Stimulated activated CD4-positive, alpha-beta T cell treated with anti-CD3 and anti-CD28 coated beads, Interleukin-1b, Interleukin-23, amount 100 ng/mL, for 1 hour (primary cell): ENCODE data around the gene RCE1.

ENCODE experiments used
- DNase-seq, 2 donors: peaks; one replicate each; pipeline ENCODE4 v3.0.0-alpha.2; 2020; ENCODE audit warnings: low read depth in 2 of 2

The RCE1 gene

DNA sequence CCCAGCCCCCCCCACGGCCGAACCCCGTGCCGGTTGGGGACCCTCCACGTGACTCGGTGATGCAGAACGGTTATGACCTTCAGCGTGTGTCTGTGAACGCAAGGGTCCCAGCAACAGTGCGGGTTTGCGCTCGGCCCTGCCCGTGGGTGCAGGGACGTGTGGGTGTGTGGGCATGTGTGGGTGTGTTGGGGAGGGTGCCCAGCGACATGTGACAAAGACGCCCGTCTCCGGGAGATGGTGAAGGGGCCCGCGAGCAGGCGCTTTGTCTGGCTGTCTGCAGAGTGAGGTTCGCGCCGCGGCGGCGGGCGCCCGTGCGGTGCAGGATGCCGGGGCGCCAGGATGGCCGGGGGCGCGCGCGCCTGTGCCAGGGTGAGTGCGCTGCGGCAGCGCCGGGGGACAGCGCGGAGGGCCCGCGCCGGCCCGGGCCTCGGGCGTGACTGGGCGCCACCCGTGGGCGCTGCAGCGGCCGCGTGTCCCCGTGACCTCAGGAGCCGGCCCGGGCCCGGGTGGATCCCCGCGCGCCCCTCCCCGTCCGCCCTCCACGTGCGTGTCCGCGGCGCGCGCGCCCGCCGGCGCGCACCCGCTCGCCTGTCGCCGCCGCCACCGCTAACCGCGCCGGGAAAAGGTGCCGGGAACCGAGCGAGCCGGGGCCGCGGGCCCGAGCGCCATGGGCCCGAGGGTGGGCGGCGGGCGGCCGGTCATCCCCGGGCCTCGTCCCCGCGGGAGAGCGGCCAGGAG is 13.4 kb downstream of the RCE1 start, which contains the start of gene LRFN4:
LRFN4 (plus strand) TSS at position 569 of the 738 bp plus-strand sequence. CDS start 681 bp downstream, outside the sequence.
- DNase-seq: peak in 1 of 2 donors; percentile 15

DNA sequence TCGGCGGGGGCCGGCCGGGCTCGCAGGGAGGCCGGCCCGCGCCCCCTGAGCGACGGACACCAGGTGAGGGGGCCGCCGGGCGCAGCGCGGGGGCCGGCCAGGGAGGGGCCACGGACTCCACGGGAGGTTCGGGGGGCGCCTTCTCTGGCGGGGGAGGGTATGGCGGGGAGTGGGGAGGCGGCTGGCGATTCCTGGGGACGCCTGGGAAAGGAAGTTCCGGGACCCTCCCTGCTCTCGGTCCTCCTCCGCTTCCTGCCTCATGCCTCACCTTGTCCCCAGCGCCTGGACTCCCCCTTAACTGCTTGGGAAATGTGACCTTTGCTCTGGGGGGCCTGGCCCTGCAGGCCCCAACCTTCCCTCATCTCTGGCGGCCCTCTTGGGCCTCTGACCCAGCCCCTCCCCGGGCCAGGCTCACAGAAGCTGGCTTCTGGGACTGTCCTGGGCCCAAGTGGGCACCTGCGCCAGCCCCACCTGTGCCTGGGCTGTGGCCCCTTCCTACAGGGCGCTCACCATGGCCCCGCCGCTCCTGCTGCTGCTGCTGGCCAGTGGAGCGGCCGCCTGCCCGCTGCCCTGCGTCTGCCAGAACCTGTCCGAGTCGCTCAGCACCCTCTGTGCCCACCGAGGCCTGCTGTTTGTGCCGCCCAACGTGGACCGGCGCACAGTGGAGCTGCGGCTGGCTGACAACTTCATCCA is 14.1 kb downstream of the RCE1 start:
- no peak for DNase-seq

DNA sequence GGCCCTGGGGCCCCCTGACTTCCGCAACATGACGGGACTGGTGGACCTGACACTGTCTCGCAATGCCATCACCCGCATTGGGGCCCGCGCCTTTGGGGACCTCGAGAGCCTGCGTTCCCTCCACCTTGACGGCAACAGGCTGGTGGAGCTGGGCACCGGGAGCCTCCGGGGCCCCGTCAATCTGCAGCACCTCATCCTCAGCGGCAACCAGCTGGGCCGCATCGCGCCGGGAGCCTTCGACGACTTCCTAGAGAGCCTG is 14.6 kb downstream of the RCE1 start:
- no peak for DNase-seq

DNA sequence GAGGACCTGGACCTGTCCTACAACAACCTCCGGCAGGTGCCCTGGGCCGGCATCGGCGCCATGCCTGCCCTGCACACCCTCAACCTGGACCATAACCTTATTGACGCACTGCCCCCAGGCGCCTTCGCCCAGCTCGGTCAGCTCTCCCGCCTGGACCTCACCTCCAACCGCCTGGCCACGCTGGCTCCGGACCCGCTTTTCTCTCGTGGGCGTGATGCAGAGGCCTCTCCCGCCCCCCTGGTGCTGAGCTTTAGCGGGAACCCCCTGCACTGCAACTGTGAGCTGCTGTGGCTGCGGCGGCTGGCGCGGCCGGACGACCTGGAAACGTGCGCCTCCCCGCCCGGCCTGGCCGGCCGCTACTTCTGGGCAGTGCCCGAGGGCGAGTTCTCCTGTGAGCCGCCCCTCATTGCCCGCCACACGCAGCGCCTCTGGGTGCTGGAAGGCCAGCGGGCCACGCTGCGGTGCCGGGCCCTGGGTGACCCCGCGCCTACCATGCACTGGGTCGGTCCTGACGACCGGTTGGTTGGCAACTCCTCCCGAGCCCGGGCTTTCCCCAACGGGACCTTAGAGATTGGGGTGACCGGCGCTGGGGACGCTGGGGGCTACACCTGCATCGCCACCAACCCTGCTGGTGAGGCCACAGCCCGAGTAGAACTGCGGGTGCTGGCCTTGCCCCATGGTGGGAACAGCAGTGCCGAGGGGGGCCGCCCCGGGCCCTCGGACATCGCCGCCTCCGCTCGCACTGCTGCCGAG is 15.1 kb downstream of the RCE1 start:
- DNase-seq: no peak

DNA sequence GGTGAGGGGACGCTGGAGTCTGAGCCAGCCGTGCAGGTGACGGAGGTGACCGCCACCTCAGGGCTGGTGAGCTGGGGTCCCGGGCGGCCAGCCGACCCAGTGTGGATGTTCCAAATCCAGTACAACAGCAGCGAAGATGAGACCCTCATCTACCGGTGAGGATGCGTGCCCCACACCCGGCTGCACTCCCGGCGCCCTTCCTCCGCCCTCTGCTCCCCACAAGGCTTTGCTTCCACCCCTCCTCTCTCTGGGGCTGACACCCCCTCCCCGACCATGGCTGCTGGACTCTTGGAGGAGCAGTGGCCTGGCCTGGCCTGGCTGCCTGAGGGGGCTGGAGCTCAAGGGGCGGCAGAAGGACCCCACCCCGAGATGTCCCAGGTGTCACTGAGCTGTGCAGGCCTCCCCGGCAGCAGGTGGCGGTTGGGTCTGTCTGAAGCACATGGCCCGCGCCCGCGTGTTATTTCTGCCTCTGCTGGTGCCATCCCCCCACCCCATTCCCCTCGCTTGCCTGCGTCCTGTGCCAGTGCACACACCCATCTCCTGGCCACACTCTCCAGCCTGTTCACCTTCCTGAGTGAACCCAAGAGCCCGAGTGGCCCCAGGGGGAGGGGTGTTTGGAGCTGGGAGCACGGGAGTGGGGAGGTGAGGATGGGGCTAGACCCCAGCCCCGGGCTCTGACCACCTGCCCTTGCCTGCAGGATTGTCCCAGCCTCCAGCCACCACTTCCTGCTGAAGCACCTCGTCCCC is 15.9 kb downstream of the RCE1 start:
- no peak for DNase-seq

DNA sequence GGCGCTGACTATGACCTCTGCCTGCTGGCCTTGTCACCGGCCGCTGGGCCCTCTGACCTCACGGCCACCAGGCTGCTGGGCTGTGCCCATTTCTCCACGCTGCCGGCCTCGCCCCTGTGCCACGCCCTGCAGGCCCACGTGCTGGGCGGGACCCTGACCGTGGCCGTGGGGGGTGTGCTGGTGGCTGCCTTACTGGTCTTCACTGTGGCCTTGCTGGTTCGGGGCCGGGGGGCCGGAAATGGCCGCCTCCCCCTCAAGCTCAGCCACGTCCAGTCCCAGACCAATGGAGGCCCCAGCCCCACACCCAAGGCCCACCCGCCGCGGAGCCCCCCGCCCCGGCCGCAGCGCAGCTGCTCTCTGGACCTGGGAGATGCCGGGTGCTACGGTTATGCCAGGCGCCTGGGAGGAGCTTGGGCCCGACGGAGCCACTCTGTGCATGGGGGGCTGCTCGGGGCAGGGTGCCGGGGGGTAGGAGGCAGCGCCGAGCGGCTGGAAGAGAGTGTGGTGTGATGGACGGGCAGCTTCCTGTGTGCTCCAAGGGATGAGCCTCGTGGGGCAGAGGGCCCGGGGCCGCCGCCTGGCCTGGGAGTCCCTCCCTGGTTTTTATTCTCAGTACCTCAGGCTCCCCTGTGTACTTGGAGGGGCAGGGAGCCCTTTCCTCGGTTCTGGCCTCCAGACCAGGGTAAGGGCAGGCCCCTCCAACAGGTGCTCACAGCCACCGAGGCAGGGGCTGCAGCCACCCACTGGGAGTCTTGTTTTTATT is 16.6 kb downstream of the RCE1 start:
- no peak for DNase-seq

DNA sequence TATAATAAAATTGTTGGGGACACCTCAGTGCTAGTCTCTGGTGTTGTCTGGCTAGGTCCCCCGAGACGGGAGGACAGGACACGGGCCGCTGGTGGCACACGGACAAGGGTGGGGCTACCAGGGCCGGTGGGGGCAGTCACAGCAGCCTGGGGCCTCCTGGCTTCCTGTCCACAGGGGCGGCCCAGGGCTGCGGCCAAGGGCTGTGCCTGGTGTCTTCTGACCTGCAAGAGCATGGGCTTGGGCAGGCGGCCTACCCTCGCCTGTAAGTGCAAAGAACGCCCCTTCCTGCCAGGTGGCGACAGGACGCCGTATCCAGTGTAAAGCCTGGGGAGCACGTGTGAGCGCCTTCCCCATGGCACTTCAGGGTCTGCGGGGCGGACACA is 17.2 kb downstream of the RCE1 start:
- DNase-seq: no peak

DNA sequence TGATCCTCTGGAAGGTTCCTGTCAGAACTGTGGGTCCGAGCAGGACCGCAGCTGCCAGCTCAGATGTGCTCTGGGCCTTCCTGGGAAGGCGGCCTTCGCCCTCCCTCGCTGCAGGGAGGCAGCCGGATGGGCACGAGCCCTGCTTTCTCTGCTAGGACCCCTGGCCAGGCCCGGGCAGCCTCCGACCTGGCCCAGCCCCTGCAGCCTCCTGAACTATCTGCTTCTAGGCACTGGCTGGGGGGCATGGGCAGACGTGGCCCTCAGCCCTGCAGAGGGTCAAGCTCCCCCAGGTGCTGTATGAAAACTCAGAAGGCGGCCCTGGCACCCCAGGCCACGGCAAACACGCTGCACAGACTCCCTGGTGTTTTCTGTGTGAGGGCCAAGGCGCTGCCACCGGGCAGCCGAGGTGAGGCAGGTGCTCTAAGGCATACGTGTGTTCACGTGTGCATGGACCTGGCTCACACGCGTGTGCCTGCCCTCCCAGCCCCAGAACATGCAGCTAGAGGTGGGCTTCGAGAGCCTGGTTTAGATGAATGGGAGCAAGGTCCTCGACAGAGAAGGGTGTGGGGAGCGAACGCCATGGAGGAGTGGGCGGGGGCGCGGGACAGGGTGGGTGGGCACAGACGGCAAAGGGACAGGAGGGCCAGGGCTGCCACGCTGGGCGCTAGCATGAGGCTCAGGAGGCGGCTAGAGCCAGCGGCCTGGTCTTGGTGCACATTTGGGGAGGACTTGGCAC is 18.0 kb downstream of the RCE1 start:
- DNase-seq: no peak

DNA sequence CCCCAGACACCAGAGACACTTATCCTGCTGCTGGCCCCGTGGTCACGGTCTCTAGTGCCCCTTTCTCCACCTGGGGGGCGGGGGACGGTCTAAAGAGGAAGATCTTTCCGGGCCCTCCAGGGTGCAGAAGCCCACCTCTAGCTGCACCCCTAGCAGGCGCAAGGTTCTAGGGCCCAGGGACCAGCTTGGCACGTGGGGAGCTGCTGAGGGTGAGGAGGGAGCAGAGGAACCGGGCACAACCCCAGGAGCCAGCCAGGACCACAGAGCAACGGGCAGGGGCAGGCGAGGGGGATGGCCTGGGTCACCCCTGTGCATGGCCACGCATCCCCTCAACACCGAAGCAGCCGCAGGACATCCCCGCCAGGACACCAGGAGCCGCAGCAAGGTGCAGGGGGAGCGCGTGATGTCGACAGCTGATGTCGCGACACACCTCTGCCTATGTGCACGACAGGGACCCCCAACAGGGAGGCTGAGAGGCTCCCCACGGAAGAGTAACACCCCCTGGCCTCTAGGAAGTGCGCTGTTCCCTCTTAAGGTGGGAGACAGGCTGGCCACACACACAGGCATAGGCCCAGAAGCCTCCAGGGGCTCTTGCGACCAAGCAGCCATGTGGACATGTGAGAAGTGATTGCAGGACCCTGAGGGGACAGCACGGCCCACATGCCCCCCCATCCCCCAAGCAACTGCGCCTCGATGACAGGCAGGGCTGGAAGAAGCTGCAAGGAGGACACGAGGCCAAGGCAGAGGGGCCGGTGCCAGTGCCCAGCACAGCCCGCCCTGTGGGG is 18.7 kb downstream of the RCE1 start:
- DNase-seq: no peak

DNA sequence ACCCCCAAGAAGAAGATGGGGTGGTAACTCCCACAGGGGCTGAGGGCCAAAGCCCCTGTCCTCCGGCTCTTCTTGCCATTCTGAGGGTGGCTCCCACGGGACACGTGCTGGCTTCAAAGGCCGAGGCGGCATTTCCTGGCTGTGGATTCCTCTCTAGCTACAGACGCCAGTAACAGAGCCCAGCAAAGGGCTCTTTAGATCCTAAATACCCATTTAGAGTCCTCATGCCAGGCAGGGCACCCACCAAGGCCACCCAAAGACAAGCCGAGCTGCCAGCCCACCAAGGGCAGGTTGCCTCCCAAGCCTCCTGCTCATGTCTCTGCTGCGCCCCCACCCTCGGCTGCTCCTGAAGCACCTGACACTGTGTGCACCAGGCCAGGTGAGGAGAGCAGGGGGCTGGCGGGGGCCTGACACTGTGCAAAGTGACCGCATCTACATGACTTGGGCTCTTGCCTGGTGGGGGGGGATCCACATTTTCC is 19.4 kb downstream of the RCE1 start:
- DNase-seq: no peak

DNA sequence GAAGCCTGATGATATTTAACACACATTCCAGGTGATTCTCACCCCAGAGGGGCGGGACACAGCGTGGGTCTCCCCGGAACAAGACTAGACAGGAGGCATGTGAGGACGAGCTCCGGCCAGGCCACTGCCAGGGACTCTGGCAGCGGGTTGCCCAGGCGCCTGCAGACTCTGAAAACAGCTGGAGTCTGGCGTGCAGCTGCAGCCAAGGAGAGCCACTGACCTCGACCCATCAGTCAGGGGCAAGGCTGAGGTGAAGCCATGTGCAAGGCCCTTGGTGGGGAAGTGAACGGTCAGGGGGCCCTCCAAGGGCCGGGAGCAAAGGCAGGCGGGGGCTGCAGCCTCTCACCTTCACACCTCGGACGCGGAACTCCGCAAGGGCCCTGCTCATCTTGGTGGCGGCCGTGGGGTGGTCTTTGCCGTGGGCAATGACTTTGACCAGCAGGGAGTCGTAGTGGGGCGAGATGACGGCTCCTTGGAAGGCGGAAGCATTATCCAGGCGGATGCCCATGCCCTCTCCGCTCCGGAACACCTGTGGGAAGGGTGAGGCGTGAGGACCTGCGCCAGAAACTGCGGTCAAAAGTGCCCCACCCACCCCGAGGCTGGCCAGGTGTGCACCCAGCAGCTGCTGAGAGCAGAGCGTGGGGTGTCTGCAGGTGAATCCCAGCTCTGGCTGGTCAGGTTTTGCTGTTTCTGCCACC is 20.3 kb downstream of the RCE1 start:
- no peak for DNase-seq

DNA sequence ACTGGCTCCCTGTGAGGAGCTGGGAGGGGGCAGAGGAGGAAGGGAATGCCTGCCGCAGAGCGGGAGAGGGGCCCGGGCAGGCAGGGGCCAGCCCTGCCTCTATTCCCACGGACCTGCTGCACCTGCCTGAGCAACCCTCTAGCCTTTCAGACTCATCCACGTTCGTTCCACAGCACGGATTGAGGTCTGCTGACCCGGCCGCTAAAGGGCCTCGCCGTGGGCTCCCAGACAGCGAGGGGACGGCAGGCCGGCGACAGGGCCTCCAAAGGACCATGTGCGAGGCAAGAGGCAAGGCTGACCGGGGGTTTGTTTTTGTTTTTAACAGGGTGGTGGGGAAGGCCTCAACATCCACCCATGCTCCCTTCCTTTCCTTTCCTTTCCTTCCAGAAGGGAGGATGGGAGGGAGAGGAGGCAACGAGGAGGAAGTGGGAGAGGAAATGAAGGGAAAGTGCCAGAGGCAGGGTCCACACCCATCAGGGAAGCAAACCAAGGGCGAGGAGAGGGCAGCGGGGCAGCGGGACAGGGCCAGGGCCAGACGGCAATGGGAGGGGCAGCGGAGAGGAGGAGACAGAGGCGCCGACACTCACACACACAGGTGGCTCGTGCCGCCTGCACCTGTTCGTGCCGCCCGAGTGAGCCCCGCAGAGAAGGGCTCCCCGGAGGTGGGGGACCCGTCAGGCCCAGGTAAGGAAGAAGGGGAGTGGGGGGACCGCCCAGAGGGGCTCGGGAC is 21.1 kb downstream of the RCE1 start:
- no peak for DNase-seq

DNA sequence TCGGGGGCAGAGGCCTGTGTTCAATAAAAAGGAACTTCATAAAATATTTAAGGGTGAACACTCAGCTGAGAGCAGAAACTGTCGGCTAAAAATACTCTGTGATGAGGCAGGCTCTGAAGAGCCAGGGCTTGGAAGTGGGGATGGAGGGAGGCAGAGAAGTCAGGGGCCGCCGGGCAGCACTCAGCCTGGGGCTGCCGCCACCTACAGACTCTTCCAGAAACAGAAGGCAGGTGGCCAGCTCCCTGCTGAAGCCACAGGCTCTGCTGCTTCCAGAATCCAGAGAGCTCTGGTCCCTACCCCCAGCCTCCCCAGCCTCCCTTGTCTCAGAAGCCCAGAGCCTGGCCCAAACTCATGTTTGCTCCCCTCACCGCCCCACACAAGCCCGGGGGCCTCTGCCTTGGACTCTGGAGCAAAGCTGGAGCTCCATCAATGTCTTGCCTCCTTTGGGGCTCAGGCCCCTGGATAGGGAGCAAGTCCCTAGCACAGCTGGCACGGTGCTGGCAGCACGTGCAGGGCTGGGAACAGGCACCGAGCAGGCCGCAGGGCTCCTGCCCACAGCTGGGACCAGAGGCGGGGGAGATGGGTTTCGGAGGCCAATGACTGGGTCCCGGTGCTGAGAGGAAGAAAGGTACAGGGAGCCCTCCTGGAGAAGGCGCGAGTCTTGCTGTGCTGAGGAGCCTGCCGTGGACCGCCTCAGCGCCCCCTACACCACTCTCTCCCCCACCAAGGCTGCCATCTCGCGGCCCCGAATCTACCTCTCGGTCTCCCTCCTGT is 21.9 kb downstream of the RCE1 start:
- no peak for DNase-seq

DNA sequence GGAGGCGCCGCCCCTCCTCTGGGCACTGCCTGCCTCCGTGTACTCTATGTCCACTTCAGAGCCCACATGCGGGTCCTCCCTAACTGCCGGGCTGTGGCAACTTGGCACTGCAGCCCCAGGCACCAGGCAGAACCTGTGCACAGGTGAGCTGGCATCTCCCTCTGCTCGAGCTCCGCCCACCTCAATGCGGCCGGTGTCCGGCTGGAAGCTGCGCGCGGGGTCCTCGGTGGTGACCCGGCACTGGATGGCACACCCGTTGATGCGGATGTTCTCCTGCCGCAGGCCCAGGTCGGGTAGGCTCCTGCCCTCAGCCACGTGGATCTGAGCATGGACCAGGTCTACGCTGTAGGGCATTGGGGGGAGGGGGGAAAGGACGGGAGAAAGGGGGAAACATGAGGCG is 22.8 kb downstream of the RCE1 start:
- no peak for DNase-seq

DNA sequence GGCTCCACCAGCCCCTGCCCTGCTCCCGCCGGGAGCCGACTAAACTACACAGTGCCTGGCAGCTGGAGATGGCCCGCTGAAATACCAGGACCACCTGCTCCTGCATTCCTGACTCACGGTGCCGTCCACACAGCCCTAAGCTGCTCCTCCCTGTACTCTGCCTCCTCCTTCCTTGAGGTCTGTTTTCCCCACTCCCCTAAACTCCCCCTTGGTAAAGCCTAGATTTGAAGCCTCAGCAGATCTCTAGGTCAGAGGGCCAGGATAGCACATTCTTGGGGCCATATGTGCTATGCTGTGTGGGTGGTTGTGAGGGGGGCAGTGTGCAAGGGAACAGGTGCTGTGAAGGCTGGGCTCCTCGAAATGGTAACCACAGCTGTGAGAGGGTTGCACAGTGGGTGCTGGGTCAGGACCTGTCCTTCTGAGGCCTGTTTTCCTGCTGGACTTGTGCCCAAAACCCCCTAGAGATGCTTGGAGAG is 23.3 kb downstream of the RCE1 start:
- DNase-seq: no peak

DNA sequence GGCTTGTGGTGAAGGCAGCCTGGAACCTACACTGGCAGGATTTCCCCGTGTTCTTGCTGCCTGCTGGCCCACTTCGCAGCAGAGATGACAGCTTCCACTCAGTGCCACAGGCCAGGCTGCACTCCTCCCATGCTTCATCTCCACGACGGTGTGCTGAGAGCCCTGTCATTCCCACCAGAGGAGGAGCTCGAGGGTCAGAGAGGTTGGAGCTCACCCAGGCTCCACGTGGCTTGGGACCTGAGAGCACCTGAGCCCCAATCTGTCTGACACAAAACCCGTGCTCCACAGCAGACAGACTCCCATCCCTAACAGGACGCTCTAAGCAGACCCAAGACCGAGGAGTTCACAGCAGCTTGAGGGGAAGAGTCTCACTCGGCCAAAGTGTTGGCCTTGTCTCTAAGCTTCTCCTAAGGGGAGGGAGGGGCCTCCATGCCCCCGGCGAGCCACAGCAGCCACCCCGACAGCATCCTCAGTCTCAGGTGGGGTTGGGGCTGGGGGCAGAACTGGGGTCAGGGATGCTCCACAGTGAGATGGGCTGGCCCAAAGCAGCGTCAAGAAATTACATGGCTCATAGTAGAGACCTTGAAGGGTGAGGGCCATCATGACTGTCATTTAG is 24.3 kb downstream of the RCE1 start:
- DNase-seq: no peak

DNA sequence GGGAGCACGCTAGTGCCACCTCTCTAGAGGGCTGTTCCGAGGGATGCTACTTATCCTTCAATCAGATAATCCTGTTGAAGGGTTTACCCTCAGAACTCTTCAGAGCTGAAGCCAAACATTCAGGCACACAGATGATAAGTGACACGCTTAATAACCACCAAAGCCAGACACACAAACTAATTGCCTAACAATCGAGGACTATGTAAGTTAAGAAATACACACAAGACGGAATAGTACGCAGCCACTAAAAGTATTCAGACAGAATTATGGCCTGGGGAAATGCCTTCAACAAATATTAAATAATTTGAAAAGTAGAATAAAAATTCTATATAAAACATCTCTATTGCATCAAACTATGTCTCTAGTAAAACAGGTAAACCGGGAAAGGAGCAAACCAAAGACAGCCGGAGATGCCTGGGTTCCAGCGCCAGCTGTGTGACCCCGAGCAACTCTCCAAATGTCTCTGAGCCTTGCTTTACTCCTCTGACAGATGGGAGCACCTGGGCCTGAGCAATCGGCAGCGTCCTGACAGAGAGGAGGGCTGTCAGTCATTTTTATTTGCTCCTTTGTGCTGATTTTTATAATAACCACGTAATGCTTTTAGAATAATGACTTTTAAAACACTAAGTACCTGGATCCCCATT is 25.0 kb downstream of the RCE1 start:
- DNase-seq: no peak
